IMR-90 (cell line): ENCODE results near the gene PP2D1. TPM values are rescaled to one million over a fixed set of nuclear protein-coding genes. Genes with fewer than 3 reads are reported as not detected.

Experiments
- ATAC-seq: fragments of 200-7000 bp; cut with Tn5 transposase; 2 replicates; pipeline ENCODE4 v1.9.1; 2020; ENCODE audit warnings: low read depth, mild to moderate bottlenecking, moderate library complexity
- BruUV-seq: library from RNA; stranded (reverse); fragments of 400-500 nt; replicated peaks from 2 replicates; lab custom pipeline; 2021; lab: Mats Ljungman, UMichigan
- CTCF ChIA-PET: fragments of 300-600 bp; formaldehyde crosslinking; extraction: SDS; loops from one replicate; lab custom pipeline; 2021; ENCODE audit warnings: antibody characterized with exemption; lab: Yijun Ruan, JAX
- POLR2A ChIA-PET: fragments of 300-600 bp; sonication (Branson Sonifier 250); formaldehyde crosslinking; loops from one replicate; lab custom pipeline; 2022; ENCODE audit warnings: antibody characterized with exemption; ENCODE audit not compliant: unreplicated experiment; lab: Charles Lee
- DNase-seq: peaks from one replicate; pipeline ENCODE4 v3.0.0; 2013
- H2AFZ ChIP-seq: replicated peaks from 2 replicates; pipeline ENCODE3; 2013; ENCODE audit warnings: low read length, mild to moderate bottlenecking; ENCODE audit not compliant: poor library complexity
- H2AK5ac ChIP-seq: 2 replicates; pipeline ENCODE4 v1.6.1; 2013; ENCODE audit warnings: low read depth, low read length, inconsistent platforms
- H2AK9ac ChIP-seq: replicated peaks from 2 replicates; pipeline ENCODE3; 2013; ENCODE audit warnings: mild to moderate bottlenecking, low read depth, low read length, moderate library complexity; ENCODE audit not compliant: poor library complexity
- H2BK120ac ChIP-seq: 2 replicates; pipeline ENCODE4 v1.6.1; 2013; ENCODE audit warnings: low read depth, low read length, inconsistent platforms
- H2BK15ac ChIP-seq: 3 replicates; pipeline ENCODE4 v1.6.1; 2013; ENCODE audit warnings: low read depth, low read length, inconsistent platforms
- H2BK20ac ChIP-seq: 2 replicates; pipeline ENCODE4 v1.6.1; 2013; ENCODE audit warnings: low read depth, mild to moderate bottlenecking, inconsistent platforms, low read length, moderate library complexity
- H2BK5ac ChIP-seq: 2 replicates; pipeline ENCODE4 v1.6.1; 2013; ENCODE audit warnings: mild to moderate bottlenecking, low read depth, low read length, inconsistent platforms; ENCODE audit not compliant: poor library complexity, severe bottlenecking
- H3K14ac ChIP-seq: replicated peaks from 2 replicates; pipeline ENCODE4 v1.6.1; 2013; ENCODE audit warnings: low read depth, low read length, inconsistent platforms
- H3K18ac ChIP-seq: 2 replicates; pipeline ENCODE4 v1.6.1; 2013; ENCODE audit warnings: low read depth, low read length, control low read depth
- H3K23ac ChIP-seq: 2 replicates; pipeline ENCODE4 v1.6.1; 2013; ENCODE audit warnings: low read depth, low read length, inconsistent platforms
- H3K27ac ChIP-seq: 2 replicates; pipeline ENCODE4 v1.5.1; 2013; ENCODE audit warnings: mild to moderate bottlenecking, control low read depth, low read length; ENCODE audit not compliant: insufficient read depth
- H3K27me3 ChIP-seq: 2 replicates; pipeline ENCODE4 v1.6.1; 2013; ENCODE audit warnings: low read length; ENCODE audit not compliant: control insufficient read depth, insufficient read depth
- H3K36me3 ChIP-seq: 2 replicates; pipeline ENCODE4 v1.6.1; 2013; ENCODE audit warnings: low read length, mixed read lengths; ENCODE audit not compliant: control insufficient read depth, insufficient read depth
- H3K4ac ChIP-seq: 2 replicates; pipeline ENCODE4 v1.6.1; 2013; ENCODE audit warnings: low read depth, low read length, inconsistent platforms
- H3K4me1 ChIP-seq: 2 replicates; pipeline ENCODE4 v1.6.1; 2013; ENCODE audit warnings: low read length, mixed read lengths; ENCODE audit not compliant: control insufficient read depth, insufficient read depth
- H3K4me2 ChIP-seq: 2 replicates; pipeline ENCODE4 v1.6.1; 2013; ENCODE audit warnings: low read depth, mild to moderate bottlenecking, control low read depth, low read length, moderate library complexity
- H3K4me3 ChIP-seq: 2 replicates; pipeline ENCODE4 v1.5.1; 2013; ENCODE audit warnings: low read depth, mild to moderate bottlenecking, control low read depth, low read length, moderate library complexity; ENCODE audit not compliant: insufficient read depth
- H3K56ac ChIP-seq: 2 replicates; pipeline ENCODE4 v1.6.1; 2013; ENCODE audit warnings: low read length, inconsistent platforms; ENCODE audit not compliant: insufficient read depth; ENCODE audit errors: extremely low read depth
- H3K79me1 ChIP-seq, 2 experiments: 2 replicates each; pipeline ENCODE4 v1.6.1; 2013; ENCODE audit warnings: low read length in 2 of 2, inconsistent platforms in 1 of 2, low read depth in 1 of 2
- H3K9ac ChIP-seq: 2 replicates; pipeline ENCODE4 v1.6.1; 2013; ENCODE audit warnings: low read depth, low read length, control low read depth
- H3K9me1 ChIP-seq: 2 replicates; pipeline ENCODE4 v1.6.1; 2013; ENCODE audit warnings: low read length, inconsistent platforms; ENCODE audit not compliant: insufficient read depth
- H3K9me3 ChIP-seq: 2 replicates; pipeline ENCODE4 v1.6.1; 2013; ENCODE audit warnings: low read length; ENCODE audit not compliant: control insufficient read depth, insufficient read depth
- H4K20me1 ChIP-seq: 2 replicates; pipeline ENCODE4 v1.6.1; 2013; ENCODE audit warnings: low read length, inconsistent platforms; ENCODE audit not compliant: insufficient read depth
- H4K5ac ChIP-seq: 2 replicates; pipeline ENCODE4 v1.6.1; 2013; ENCODE audit warnings: mild to moderate bottlenecking, low read depth, low read length, control low read depth
- H4K8ac ChIP-seq, 2 experiments: 2 replicates each; pipeline ENCODE4 v1.6.1; 2013; ENCODE audit warnings: low read depth in 2 of 2, low read length in 2 of 2, control low read depth in 1 of 2, inconsistent platforms in 1 of 2
- H4K91ac ChIP-seq: 2 replicates; pipeline ENCODE4 v1.6.1; 2013; ENCODE audit warnings: low read depth, low read length, inconsistent platforms; ENCODE audit not compliant: insufficient read depth
- FOS ChIP-seq: fragments of 150-350 bp; IDR thresholded peaks from 2 replicates; pipeline ENCODE4 v1.6.1; 2016; ENCODE audit warnings: low read depth, low read length
- MAZ ChIP-seq: IDR thresholded peaks from 2 replicates; pipeline ENCODE4 v1.6.1; 2012; ENCODE audit warnings: low read depth, mild to moderate bottlenecking, low read length, improper control_type of control experiment, moderate library complexity, borderline replicate concordance
- MXI1 ChIP-seq: IDR thresholded peaks from 2 replicates; pipeline ENCODE4 v1.6.1; 2012; ENCODE audit warnings: low read depth, mild to moderate bottlenecking, low read length, moderate library complexity, borderline replicate concordance
- NFE2L2 ChIP-seq: fragments of 150-350 bp; IDR thresholded peaks from 2 replicates; pipeline ENCODE4 v1.6.1; 2016; ENCODE audit warnings: low read depth, mild to moderate bottlenecking, low read length
- POLR2A ChIP-seq: IDR thresholded peaks from 2 replicates; pipeline ENCODE4 v1.6.1; 2012; ENCODE audit warnings: mild to moderate bottlenecking, low read depth, low read length
- RAD21 ChIP-seq: IDR thresholded peaks from 2 replicates; pipeline ENCODE4 v1.6.1; 2012; ENCODE audit warnings: low read length, improper control_type of control experiment
- SMC3 ChIP-seq: fragments of 150-350 bp; IDR thresholded peaks from 2 replicates; pipeline ENCODE4 v1.6.1; 2016; ENCODE audit warnings: low read depth, mild to moderate bottlenecking, antibody characterized with exemption, low read length, moderate library complexity
- WGBS, 2 experiments: methylation state at CpG; one replicate each; pipeline versions ENCODE4 v1.1.5 to v1.1.7; 2013; ENCODE audit warnings: missing lambda C conversion rate in 2 of 2; ENCODE audit not compliant: insufficient read length in 1 of 2; ENCODE audit errors: extremely low coverage in 2 of 2; 5-methylcytosine and 5-hydroxymethylcytosine counted together
- dilution Hi-C: fragments of 300-500 bp; cut with HindIII; formaldehyde crosslinking; loops from one replicate; pipeline ENCODE4 v1.14.3; 2018; ENCODE audit warnings: low sequenced_read_pairs; ENCODE audit not compliant: unreplicated experiment
- in situ Hi-C: fragments of 300-500 bp; cut with MboI; formaldehyde crosslinking; loops from 3 replicates; pipeline ENCODE4 v1.14.3; 2019; ENCODE audit warnings: low sequenced_read_pairs, inconsistent platforms, mixed read lengths
- intact Hi-C: fragments of 100-400 bp; cut with micrococcal nuclease; formaldehyde crosslinking; loops from 2 replicates; pipeline ENCODE4 v1.10.0; 2022
- polyA plus RNA-seq, 3 experiments: library from polyadenylated mRNA; depleted of rRNA; stranded (reverse); fragments of >200 nt; gene quantifications; 2 replicates each; pipeline ENCODE4 v1.2.3, GENCODE V29; 2012; ENCODE audit warnings: low replicate concordance in 1 of 3
- total RNA-seq: library from RNA; depleted of rRNA; stranded (reverse); fragments of >200 nt; gene quantifications from 2 replicates; pipeline ENCODE4 v1.2.3, GENCODE V29; 2012
- TF ChIP-seq, protein P1 (sequence below): fragments of 150-350 bp; IDR thresholded peaks from 2 replicates; pipeline ENCODE4 v1.6.1; 2017; ENCODE audit warnings: mild to moderate bottlenecking, antibody characterized with exemption, low read length, low read depth
- TF ChIP-seq, protein P2 (sequence below): fragments of 150-350 bp; IDR thresholded peaks from 2 replicates; pipeline ENCODE4 v1.6.1; 2016; ENCODE audit warnings: low read depth, mild to moderate bottlenecking, low read length, moderate library complexity, borderline replicate concordance

The PP2D1 gene
- total and polyA plus RNA-seq, 2 of the 4 experiments (the other 2 are of a cell fraction), result not detected

- POLR2A ChIA-PET, result no interaction called here
Observed at GRCh38 chr3:19937459-19938294, 74.4 kb downstream of the PP2D1 start.

More at GRCh38 chr3:19937459-19938294, 74.4 kb downstream of the PP2D1 start:
- Histone ChIP-seq H4K91ac (no peak overlapping the region), H4K5ac (no peak overlapping the region), H3K9me1 (no peaks in the 10 kb centered on the region), H3K4ac (no peak overlapping the region), H4K8ac (no peak overlapping the region), H3K79me1 (no peaks in the 10 kb centered on the region), H3K4me3 (no peak overlapping the region), H3K14ac (no peak overlapping the region), H2AK5ac (no peak overlapping the region), H3K4me2 (peak overlapping the region; percentile 29; the same call in 1 of the 2 replicates), H2AK9ac (no peak overlapping the region), H2BK15ac (no peak overlapping the region), H3K27me3 (no peaks in the 10 kb centered on the region), H2BK5ac (no peak overlapping the region), H2BK20ac (no peak overlapping the region), H3K56ac (no peak overlapping the region), H3K9ac (no peak overlapping the region), H3K27ac (no peak overlapping the region), H4K20me1 (no peaks in the 10 kb centered on the region), H3K4me1 (no peaks in the 10 kb centered on the region; the same call in 1 of the 2 replicates), H3K18ac (no peak overlapping the region), H3K36me3 (no peaks in the 10 kb centered on the region), H3K23ac (no peak overlapping the region), H2AFZ (no peak overlapping the region), H2BK120ac (no peak overlapping the region), H3K9me3 (no peaks in the 10 kb centered on the region)
- in situ Hi-C loops (no loop called here), dilution Hi-C loops (no loop called here), intact Hi-C loops (no loop called here)
- ATAC-seq (peak; percentile 66), DNase-seq (peak; percentile 45)
- WGBS, 2 experiments, result no CpG with 5 or more reads among the region's 7 CpGs
- no TSS peak for BruUV-seq
- CTCF ChIA-PET, result interaction anchor here (0.6 kb wide), 1 partner anchor 178 kb away, joined by 7 read pairs; no protein-coding TSS in a partner anchor
- no peak for TF ChIP-seq RAD21
- TF ChIP-seq POLR2A, result no peak
- TF ChIP-seq, protein P1, sequence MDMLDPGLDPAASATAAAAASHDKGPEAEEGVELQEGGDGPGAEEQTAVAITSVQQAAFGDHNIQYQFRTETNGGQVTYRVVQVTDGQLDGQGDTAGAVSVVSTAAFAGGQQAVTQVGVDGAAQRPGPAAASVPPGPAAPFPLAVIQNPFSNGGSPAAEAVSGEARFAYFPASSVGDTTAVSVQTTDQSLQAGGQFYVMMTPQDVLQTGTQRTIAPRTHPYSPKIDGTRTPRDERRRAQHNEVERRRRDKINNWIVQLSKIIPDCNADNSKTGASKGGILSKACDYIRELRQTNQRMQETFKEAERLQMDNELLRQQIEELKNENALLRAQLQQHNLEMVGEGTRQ, result peak; percentile 62
- TF ChIP-seq MAZ, result no peak
- TF ChIP-seq, protein P2, sequence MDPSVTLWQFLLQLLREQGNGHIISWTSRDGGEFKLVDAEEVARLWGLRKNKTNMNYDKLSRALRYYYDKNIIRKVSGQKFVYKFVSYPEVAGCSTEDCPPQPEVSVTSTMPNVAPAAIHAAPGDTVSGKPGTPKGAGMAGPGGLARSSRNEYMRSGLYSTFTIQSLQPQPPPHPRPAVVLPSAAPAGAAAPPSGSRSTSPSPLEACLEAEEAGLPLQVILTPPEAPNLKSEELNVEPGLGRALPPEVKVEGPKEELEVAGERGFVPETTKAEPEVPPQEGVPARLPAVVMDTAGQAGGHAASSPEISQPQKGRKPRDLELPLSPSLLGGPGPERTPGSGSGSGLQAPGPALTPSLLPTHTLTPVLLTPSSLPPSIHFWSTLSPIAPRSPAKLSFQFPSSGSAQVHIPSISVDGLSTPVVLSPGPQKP, result no peak
- TF ChIP-seq SMC3, result no peak
- 0 out of 2 replicates have a peak, but pooled peaks have one; percentile 12 for TF ChIP-seq FOS
- TF ChIP-seq MXI1, result no peak
- TF ChIP-seq NFE2L2, result no peak
